Measurements from ENCODE around the gene HIPK1.

Gene HIPK1

DNA sequence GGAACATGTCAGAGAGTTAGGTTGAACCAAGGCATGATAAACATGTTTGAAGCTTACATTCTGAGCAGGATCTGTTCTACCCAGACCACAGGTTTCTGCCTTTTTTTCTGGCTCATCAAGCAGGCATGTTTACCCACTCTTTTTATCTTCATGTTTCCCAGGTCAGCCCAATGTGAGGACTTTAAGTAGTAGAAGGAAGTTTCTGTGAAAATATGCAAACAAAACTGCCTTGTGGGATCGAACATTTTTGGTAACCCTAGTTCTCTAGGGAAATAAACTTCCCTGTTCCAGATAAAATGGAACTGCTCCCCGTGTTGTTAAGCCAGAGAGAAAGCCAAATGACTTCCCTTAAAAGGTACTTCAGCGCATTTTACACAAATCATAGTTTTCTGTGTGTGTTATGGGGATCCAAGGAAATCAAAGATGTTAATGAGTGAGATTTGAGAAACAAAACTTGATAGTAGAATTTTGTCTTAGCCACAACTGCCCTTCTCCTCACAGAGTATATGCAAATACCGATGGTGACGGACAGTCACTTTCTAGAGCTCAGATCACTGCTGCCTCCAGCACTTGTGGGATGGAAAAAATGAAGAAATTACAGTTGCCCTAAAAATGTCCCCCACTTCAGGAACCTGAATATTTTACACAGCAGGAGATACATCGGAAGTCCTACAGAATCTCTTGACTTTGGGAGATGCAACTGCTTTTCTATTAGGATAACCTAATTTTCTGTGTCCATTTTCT, 765 bp upstream of the HIPK1 start:
- FAIRE-seq, result no peak
- TF ChIP-seq, protein P1, sequence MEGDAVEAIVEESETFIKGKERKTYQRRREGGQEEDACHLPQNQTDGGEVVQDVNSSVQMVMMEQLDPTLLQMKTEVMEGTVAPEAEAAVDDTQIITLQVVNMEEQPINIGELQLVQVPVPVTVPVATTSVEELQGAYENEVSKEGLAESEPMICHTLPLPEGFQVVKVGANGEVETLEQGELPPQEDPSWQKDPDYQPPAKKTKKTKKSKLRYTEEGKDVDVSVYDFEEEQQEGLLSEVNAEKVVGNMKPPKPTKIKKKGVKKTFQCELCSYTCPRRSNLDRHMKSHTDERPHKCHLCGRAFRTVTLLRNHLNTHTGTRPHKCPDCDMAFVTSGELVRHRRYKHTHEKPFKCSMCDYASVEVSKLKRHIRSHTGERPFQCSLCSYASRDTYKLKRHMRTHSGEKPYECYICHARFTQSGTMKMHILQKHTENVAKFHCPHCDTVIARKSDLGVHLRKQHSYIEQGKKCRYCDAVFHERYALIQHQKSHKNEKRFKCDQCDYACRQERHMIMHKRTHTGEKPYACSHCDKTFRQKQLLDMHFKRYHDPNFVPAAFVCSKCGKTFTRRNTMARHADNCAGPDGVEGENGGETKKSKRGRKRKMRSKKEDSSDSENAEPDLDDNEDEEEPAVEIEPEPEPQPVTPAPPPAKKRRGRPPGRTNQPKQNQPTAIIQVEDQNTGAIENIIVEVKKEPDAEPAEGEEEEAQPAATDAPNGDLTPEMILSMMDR (IDR thresholded peaks at IDR 0.05; ENCODE audit: insufficient read depth, missing control alignments), result no peak
- no peak for DNase-seq (ENCODE audit: insufficient read length, low spot score)

DNA sequence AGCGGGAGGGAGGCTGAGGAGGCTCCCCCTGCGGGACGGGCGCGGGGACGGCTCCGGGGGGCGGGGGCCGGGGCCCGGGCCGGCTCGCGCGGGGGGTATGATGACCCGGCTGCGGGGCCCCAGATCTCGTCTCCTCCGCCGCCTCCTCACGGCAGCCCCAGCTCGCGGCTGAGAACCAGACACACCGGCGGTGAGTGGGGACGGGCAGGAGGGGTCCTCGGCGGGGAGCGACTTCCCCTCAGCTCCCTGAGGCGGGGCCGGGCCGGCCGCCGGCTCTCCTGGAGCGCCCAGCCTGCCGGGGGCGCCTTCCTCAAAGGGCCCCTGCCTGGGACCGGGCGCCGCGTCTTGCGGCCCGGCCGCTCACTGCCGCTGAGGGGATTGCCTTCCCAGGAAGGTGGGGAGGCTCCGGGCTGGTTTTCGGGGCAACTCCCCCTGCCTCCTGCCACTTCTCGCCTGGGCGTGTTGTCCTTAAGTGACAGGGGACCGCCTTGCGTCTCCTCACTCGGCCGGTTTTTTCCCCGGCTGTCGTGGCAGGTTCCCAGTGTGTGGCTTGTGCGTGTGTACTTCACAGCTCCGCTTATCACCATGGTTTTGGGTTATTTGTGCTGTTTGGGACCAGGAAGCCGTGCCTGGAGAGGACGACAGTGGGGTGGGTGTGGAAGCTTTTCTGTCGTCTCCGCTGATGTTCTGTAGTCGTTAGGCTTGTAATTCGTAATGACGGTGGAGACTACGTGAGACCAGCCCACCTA, 800 bp downstream of the HIPK1 start:
- FAIRE-seq (no peak), DNase-seq (ENCODE audit: insufficient read length, low spot score) (no peak)
- TF ChIP-seq, protein P1 (IDR thresholded peaks at IDR 0.05; ENCODE audit: insufficient read depth, missing control alignments), result no peak

DNA sequence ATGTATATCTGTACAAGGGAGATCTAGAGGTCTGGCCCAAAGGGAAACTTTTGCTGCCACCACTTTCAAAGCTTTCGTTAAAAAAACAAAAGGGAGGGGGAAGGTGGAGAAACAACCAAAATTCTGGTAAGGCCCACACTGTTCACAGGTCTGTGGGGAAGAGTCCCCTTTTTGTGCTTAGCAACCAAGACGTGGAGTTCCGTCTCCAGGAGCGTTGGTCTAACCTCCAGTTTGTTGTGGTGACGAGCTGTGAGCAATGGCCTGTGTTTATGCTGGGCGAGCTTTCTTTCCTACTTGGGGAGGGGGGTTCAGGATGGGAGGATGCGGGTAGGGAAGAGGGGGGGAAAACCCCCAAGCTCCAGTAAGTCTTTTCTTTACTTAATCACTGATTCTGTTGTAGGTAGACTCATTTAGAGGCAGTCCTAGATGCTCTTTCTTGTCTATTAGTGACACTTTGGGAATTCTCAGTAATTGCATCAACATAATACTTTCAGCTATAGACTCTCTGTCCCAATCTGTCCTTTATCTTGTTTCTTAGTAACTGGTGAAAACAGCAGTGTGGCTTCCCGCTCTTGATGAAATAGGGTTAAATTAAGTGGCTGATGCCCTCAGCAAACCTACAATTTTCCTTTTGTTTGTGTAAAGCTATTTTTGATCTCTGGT, 1.5 kb downstream of the HIPK1 start:
- FAIRE-seq (no peak), DNase-seq (ENCODE audit: insufficient read length, low spot score) (no peak)
- TF ChIP-seq, protein P1 (IDR thresholded peaks at IDR 0.05; ENCODE audit: insufficient read depth, missing control alignments), result no peak

DNA sequence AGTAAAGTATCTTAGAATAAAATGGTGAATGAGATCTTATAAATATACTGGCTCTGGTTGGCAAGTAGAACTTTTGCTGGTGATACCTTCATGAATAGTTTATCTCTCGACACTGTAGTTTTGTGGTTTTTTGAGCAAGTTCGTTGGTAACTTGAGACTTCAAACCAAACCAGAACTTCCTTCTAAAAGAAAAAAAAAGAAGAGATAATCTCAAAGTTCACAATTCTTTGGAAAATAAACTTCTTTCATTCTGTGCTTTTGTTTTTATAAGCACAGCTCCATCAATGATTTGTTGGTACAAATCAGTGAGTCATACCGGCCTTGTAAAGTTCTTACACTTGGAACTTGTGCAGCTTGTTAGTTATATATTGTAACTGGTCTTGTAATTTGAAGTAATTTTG, 2.3 kb downstream of the HIPK1 start:
- DNase-seq (ENCODE audit: insufficient read length, low spot score) (no peak), FAIRE-seq (no peak)
- TF ChIP-seq, protein P1 (IDR thresholded peaks at IDR 0.05; ENCODE audit: insufficient read depth, missing control alignments), result no peak

DNA sequence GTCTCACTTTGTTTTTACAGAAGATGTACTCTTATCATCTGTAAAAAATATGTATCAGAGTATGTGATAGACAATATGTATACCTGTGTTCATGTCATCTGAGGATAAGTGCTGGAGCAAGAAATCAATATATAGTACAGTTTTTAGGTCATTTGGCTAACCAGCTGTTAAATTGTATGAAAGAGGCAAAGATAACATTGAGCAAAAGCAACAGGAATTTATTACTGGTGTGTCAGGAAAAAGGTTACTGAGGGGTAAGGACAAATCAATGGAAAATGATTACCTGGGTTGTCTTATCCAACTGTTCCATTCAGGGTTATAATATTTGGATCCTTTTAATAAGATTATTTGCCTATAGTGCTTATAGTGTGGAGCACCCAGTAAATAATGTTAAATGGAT, 4.9 kb downstream of the HIPK1 start:
- no peak for DNase-seq (ENCODE audit: insufficient read length, low spot score)
- TF ChIP-seq, protein P1 (IDR thresholded peaks at IDR 0.05; ENCODE audit: insufficient read depth, missing control alignments), result no peak
- FAIRE-seq, result no peak

DNA sequence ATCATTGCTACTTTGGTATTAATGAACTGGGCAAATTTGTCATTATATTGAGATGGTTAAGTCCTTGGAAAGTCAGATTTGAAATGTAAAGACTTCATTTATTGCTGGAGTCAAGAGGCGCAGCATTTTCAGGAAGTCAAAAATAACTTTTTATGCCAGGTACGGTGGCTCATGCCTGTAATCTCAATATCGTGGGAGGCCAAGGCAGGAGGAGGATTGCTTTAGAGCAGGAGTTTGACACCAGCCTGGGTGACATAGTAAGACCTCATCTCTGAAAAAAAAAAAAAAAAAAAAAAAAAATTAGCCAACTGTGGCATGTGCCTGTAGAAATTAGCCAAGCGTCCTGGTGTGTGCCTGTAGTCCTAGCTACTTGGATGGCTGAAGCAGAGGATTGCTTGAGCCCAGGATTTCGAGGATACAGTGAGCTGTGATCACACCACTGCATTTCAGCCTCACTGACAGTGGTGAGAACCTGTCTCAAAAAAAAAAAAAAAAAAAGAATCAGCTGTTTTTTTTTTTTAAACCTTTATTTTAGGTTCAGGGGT, 5.5 kb downstream of the HIPK1 start:
- TF ChIP-seq, protein P1 (IDR thresholded peaks at IDR 0.05; ENCODE audit: insufficient read depth, missing control alignments), result no peak
- no peak for DNase-seq (ENCODE audit: insufficient read length, low spot score)
- FAIRE-seq, result no peak
